ENCODE measurements around the gene CSNK1G1.

- TF ChIP-seq CTCF (IDR thresholded peaks at IDR 0.05) (no peak), POLR2A (IDR thresholded peaks at IDR 0.05) (peak in 1 of 2 donors; percentile 39)
Observed at GRCh38 chr15:64134345-64134829, 221.6 kb downstream of the CSNK1G1 start.
